C4-2B (cell line): ENCODE data around the gene KIAA0930.
A peak's percentile ranks its signal among the peaks of the same experiment; 100 is the strongest.

Experiments
- ZFX ChIP-seq: fragments of 450-650 bp; IDR thresholded peaks from 2 replicates; pipeline ENCODE4 v1.6.1; 2017
- TF ChIP-seq, protein P1 (sequence below): fragments of 450-650 bp; conservative IDR thresholded peaks from 2 replicates; pipeline ENCODE4 v1.5.1; 2017; ENCODE audit warnings: mild to moderate bottlenecking

DNA sequence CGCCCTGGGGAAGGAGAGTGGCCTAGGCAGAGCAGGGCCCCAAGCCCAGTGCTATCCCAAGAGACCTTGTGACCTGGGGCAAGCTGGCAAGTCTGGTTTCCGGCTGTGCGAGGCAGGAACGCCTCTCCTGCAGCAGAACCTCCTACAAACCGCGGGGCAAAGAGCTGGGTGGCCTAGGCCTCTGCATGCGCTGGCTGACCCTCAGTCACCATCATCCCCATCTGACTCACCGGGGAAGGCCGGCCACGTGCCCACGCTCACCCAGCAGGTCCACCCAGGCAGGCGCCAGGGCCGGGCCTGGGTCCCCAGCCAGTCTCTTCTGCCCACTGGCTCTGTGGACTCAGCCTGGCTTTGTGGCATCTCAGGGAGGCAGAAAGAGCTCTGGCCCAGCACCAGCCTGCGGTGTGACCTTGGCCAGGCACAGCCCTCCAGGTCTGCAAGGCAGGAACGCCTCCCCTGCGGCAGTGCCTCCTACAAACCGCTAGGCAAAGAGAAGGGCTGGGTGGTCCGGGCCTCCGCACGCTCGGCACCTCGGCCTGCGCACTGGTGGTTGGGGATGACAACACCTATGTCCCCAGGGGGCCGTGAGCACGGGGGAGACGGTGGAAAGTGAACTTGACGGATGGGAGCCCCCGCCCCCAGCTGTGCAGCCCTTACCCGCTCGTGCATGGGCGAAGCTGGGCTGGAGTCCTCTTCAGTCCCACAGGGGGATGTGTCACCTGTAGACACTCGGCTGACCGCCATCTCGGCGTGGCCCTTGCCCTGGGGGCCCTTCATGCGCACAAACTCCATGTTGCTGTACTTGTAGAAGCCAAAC lies 38.2 kb downstream of the KIAA0930 start:
- TF ChIP-seq, protein P1, sequence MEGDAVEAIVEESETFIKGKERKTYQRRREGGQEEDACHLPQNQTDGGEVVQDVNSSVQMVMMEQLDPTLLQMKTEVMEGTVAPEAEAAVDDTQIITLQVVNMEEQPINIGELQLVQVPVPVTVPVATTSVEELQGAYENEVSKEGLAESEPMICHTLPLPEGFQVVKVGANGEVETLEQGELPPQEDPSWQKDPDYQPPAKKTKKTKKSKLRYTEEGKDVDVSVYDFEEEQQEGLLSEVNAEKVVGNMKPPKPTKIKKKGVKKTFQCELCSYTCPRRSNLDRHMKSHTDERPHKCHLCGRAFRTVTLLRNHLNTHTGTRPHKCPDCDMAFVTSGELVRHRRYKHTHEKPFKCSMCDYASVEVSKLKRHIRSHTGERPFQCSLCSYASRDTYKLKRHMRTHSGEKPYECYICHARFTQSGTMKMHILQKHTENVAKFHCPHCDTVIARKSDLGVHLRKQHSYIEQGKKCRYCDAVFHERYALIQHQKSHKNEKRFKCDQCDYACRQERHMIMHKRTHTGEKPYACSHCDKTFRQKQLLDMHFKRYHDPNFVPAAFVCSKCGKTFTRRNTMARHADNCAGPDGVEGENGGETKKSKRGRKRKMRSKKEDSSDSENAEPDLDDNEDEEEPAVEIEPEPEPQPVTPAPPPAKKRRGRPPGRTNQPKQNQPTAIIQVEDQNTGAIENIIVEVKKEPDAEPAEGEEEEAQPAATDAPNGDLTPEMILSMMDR: no peak
- TF ChIP-seq ZFX: 0 out of 2 replicates have a peak, but pooled peaks have one; percentile 16
